NCI-H2196 (cell line): ENCODE measurements around the gene VTA1.
"Not testable (repeated sequence)": the region's sequence is repeated elsewhere in the genome, so short reads cannot be mapped to it uniquely, and the experiment has no call there.

Source experiments
- DNase-seq: peaks from one replicate; lab custom pipeline; 2025; ENCODE audit not compliant: unreplicated experiment; lab: John Stamatoyannopoulos, UW

The VTA1 gene

GRCh38 chr6:142223938-142224337 lies 76.9 kb downstream of the VTA1 start:
- DNase-seq = no peak

- no peak for DNase-seq
These were observed 78.1 kb downstream of the VTA1 start for GRCh38 chr6:142225115-142225514.

- DNase-seq = no peak
These were observed 78.5 kb downstream of the VTA1 start for GRCh38 chr6:142225552-142225951.

GRCh38 chr6:142226731-142227130 lies 79.7 kb downstream of the VTA1 start:
- DNase-seq = no peak

GRCh38 chr6:142229518-142230270 lies 82.6 kb downstream of the VTA1 start:
- DNase-seq = not testable (repeated sequence)

- DNase-seq = not testable (repeated sequence)
These were observed 85.4 kb downstream of the VTA1 start for GRCh38 chr6:142232206-142233044.

GRCh38 chr6:142233945-142234682 lies 87.1 kb downstream of the VTA1 start:
- DNase-seq = no peak

- DNase-seq = no peak
These were observed 88.2 kb downstream of the VTA1 start for GRCh38 chr6:142235272-142235671.

GRCh38 chr6:142235791-142236190 lies 88.7 kb downstream of the VTA1 start:
- DNase-seq = no peak

- DNase-seq = no peak
These were observed 89.6 kb downstream of the VTA1 start for GRCh38 chr6:142236691-142237090.

GRCh38 chr6:142238881-142239280 lies 91.8 kb downstream of the VTA1 start:
- DNase-seq = no peak

GRCh38 chr6:142240179-142240578 lies 93.1 kb downstream of the VTA1 start:
- DNase-seq = no peak

GRCh38 chr6:142241061-142241460 lies 94.0 kb downstream of the VTA1 start:
- no peak for DNase-seq

GRCh38 chr6:142242269-142242668 lies 95.2 kb downstream of the VTA1 start:
- DNase-seq = no peak

GRCh38 chr6:142246960-142247359 lies 99.9 kb downstream of the VTA1 start:
- DNase-seq = no peak

GRCh38 chr6:142249266-142249665 lies 102.2 kb downstream of the VTA1 start:
- no peak for DNase-seq

- DNase-seq = no peak
These were observed 104.9 kb downstream of the VTA1 start for GRCh38 chr6:142251930-142252445.

- DNase-seq = no peak
These were observed 107.5 kb downstream of the VTA1 start for GRCh38 chr6:142254513-142254912.

GRCh38 chr6:142255785-142256184 lies 108.7 kb downstream of the VTA1 start:
- no peak for DNase-seq

GRCh38 chr6:142258305-142258704 lies 111.2 kb downstream of the VTA1 start:
- DNase-seq = no peak

- DNase-seq = no peak
These were observed 111.7 kb downstream of the VTA1 start for GRCh38 chr6:142258757-142259156.
